Suprapubic skin (tissue), 3 donors: ENCODE data around the gene GH1.

Experiments
- CTCF ChIP-seq, 2 donors: fragments of 200-600 bp in 1 of 2; fragments of 450-650 bp in 1 of 2; sonication (generic) in 1 of 2; IDR thresholded peaks; one replicate each; pipeline ENCODE4 v1.5.1; 2016 to 2019; ENCODE audit warnings: antibody characterized with exemption in 2 of 2, mild to moderate bottlenecking in 1 of 2, moderate library complexity in 1 of 2
- EP300 ChIP-seq: sonication (generic); formaldehyde crosslinking; IDR thresholded peaks from one replicate; pipeline ENCODE4 v1.6.1; 2017; ENCODE audit warnings: antibody characterized with exemption

GRCh38 chr17:63925615-63926014, 7.0 kb upstream of the GH1 start:
- TF ChIP-seq CTCF (IDR thresholded peaks at IDR 0.05) (no peak), EP300 (no peak)
